SU-DHL-6 (cell line): ENCODE data around the gene ANKRD13B.

Source experiments
- H2AFZ ChIP-seq: fragments of 200-600 bp; sonication (generic); 2 replicates; pipeline ENCODE4 v1.6.1; 2014; ENCODE audit warnings: low read depth, mild to moderate bottlenecking, moderate library complexity, mixed read lengths, antibody characterized with exemption, low read length; ENCODE audit not compliant: severe bottlenecking
- H3F3A ChIP-seq: fragments of 200-600 bp; shearing (Covaris generic); 2 replicates; pipeline ENCODE4 v1.6.0; 2016; ENCODE audit warnings: antibody characterized with exemption, mild to moderate bottlenecking; ENCODE audit not compliant: insufficient read depth
- H3K27ac ChIP-seq: fragments of 200-600 bp; sonication (generic); 2 replicates; pipeline ENCODE4 v1.5.1; 2016; ENCODE audit warnings: low read depth, mild to moderate bottlenecking, low read length, moderate library complexity, mixed read lengths
- H3K27me3 ChIP-seq: fragments of 200-600 bp; sonication (generic), shearing (Covaris generic); 2 replicates; pipeline ENCODE4 v1.6.0; 2014; ENCODE audit warnings: mild to moderate bottlenecking, low read length
- H3K36me3 ChIP-seq: fragments of 200-600 bp; sonication (generic); 2 replicates; pipeline ENCODE4 v1.6.1; 2014; ENCODE audit warnings: mild to moderate bottlenecking, low read length, mixed read lengths
- H3K4me2 ChIP-seq: fragments of 300-600, 200-600 bp; shearing (Covaris generic), sonication (generic); 2 replicates; pipeline ENCODE4 v1.6.0; 2014; ENCODE audit warnings: low read length, low read depth, mild to moderate bottlenecking; ENCODE audit not compliant: poor library complexity, severe bottlenecking
- H3K4me3 ChIP-seq: fragments of 200-600 bp; sonication (generic); 2 replicates; pipeline ENCODE4 v1.5.1; 2014; ENCODE audit warnings: antibody characterized with exemption, low read length, mild to moderate bottlenecking, mixed read lengths; ENCODE audit not compliant: insufficient read depth, poor library complexity, severe bottlenecking
- H3K79me2 ChIP-seq: fragments of 200-600 bp; sonication (generic); 2 replicates; pipeline ENCODE4 v1.6.1; 2014; ENCODE audit warnings: mild to moderate bottlenecking, low read length, moderate library complexity; ENCODE audit not compliant: insufficient read depth
- H3K9ac ChIP-seq: fragments of 200-600 bp; sonication (generic); 2 replicates; pipeline ENCODE4 v1.7.0; 2014; ENCODE audit warnings: mild to moderate bottlenecking, low read length
- H3K9me2 ChIP-seq: fragments of 200-600 bp; sonication (generic); replicated peaks from 2 replicates; pipeline ENCODE4 v1.6.1; 2014; ENCODE audit warnings: low read length; ENCODE audit not compliant: insufficient read depth
- H3K9me3 ChIP-seq: fragments of 200-600 bp; sonication (generic); 2 replicates; pipeline ENCODE4 v1.6.1; 2014; ENCODE audit warnings: low read length, mixed read lengths; ENCODE audit not compliant: insufficient read depth
- H4K20me1 ChIP-seq: fragments of 200-600 bp; sonication (generic); 2 replicates; pipeline ENCODE4 v1.6.1; 2014; ENCODE audit warnings: low read depth, mild to moderate bottlenecking, antibody characterized with exemption, low read length, moderate library complexity, mixed read lengths
- EZH2phosphoT487 ChIP-seq: fragments of 200-600 bp; sonication (generic), shearing (Covaris generic); conservative IDR thresholded peaks from 2 replicates; pipeline ENCODE4 v1.6.1; 2018; ENCODE audit warnings: mild to moderate bottlenecking, antibody characterized with exemption, low read length, moderate library complexity, mixed read lengths
- TF ChIP-seq, protein P1 (sequence below): fragments of 200-600 bp; sonication (generic); IDR thresholded peaks from one replicate; pipeline ENCODE4 v1.5.1; 2017; ENCODE audit warnings: antibody characterized with exemption, mild to moderate bottlenecking, low read length, moderate library complexity; ENCODE audit not compliant: insufficient read depth, poor library complexity, severe bottlenecking

Gene ANKRD13B

DNA sequence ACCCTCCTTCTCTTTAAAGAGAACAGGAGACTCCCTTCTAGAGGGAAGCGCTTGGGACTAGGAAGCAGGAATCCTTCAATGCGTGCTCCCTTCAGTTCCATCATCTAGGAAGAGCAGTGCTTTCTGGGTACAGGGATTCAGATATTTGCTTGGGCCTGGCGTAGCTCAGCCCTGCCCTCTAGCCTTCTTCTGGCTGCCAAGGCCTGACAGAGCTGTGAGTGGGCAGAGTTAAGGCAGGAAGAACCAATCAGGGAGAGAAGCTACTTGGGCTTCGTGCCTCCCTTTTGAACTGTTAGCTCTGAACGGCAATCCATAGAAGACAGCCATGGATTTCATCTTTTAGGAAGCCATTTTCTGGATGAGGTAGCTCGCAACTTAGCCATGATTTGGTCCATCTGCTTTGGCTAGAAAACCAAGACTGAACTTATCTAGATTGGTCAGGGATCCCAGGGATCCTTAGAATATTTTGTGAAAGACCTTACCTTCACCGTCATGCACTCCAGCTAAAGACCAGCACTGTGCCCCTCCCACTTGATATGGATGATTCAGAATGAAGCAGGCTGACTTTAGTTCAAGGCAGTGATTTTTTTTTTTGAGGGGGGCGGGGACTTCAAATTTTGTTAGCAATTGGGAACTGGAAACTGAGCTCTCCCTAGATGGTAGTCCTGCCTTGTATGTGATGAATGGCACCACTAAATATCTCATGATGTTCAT lies 32.3 kb downstream of the ANKRD13B start:
- Histone ChIP-seq H4K20me1 (no peaks in the 10 kb centered on the region), H3K27ac (no peak overlapping the region), H3K9ac (no peak overlapping the region), H3K4me3 (no peak overlapping the region), H2AFZ (no peak overlapping the region), H3K4me2 (no peak overlapping the region), H3K27me3 (no peaks in the 10 kb centered on the region), H3K36me3 (no peaks in the 10 kb centered on the region), H3K9me2 (no peaks in the 10 kb centered on the region), H3K9me3 (no peaks in the 10 kb centered on the region), H3K79me2 (no peaks in the 10 kb centered on the region), H3F3A (peaks cover 12% of the 10 kb centered on the region; the same call in 1 of the 2 replicates)
- TF ChIP-seq, protein P1, sequence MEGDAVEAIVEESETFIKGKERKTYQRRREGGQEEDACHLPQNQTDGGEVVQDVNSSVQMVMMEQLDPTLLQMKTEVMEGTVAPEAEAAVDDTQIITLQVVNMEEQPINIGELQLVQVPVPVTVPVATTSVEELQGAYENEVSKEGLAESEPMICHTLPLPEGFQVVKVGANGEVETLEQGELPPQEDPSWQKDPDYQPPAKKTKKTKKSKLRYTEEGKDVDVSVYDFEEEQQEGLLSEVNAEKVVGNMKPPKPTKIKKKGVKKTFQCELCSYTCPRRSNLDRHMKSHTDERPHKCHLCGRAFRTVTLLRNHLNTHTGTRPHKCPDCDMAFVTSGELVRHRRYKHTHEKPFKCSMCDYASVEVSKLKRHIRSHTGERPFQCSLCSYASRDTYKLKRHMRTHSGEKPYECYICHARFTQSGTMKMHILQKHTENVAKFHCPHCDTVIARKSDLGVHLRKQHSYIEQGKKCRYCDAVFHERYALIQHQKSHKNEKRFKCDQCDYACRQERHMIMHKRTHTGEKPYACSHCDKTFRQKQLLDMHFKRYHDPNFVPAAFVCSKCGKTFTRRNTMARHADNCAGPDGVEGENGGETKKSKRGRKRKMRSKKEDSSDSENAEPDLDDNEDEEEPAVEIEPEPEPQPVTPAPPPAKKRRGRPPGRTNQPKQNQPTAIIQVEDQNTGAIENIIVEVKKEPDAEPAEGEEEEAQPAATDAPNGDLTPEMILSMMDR, result no peak

DNA sequence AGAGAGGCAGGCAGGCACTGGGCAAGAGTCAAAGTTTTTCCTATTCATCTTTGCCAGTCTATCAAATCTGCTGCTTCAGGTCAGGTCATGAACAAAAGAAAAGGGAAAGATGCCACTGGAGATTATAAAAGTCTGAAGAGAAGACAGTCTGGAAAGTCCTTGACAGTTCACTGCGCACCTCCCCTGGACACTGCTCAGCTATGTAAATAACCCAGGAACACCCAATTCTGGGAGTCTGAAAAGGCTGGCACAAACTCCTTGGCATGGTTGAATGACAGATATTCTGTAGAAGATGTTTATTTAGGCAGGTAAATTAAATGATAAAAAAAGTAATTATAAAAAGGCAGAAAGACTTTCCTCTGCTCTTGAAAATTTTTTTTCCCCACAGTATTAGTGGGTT lies 35.0 kb downstream of the ANKRD13B start:
- Histone ChIP-seq H3K9ac (no peak overlapping the region), H3K27ac (no peak overlapping the region), H3K9me3 (no peaks in the 10 kb centered on the region), H4K20me1 (no peaks in the 10 kb centered on the region), H3K4me2 (no peak overlapping the region), H3K27me3 (no peaks in the 10 kb centered on the region), H3F3A (peaks cover 12% of the 10 kb centered on the region; the same call in 1 of the 2 replicates), H3K9me2 (no peaks in the 10 kb centered on the region), H3K4me3 (no peak overlapping the region), H2AFZ (no peak overlapping the region), H3K79me2 (no peaks in the 10 kb centered on the region), H3K36me3 (0 out of 2 replicates have a peak, but pooled peaks cover 3% of the 10 kb centered on the region)
- TF ChIP-seq, protein P1, result no peak
- no peak for TF ChIP-seq EZH2phosphoT487

DNA sequence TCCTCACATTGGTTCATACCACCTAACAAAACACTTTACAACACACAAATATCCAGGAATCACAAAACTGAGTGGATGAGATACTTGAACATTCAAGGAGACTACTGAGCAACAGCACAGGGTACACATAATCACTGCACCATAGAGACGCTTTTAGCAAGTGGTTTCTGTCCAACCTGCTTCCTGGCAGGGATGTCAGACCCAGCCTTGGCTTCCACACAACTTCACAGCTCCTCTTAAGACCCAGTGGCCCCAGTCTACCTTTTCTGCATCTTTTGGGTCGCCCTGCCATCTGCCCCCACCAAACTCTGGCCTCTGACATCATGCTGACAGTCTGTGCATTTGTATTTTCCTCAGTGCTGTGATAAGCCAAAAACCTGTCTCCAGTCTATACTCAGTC lies 35.7 kb downstream of the ANKRD13B start:
- Histone ChIP-seq H3K4me2 (no peak overlapping the region), H2AFZ (no peak overlapping the region), H3F3A (peaks cover 7% of the 10 kb centered on the region; the same call in 1 of the 2 replicates), H3K27ac (no peak overlapping the region), H3K27me3 (no peaks in the 10 kb centered on the region), H4K20me1 (no peaks in the 10 kb centered on the region), H3K9ac (no peak overlapping the region), H3K36me3 (0 out of 2 replicates have a peak, but pooled peaks cover 3% of the 10 kb centered on the region), H3K9me2 (no peaks in the 10 kb centered on the region), H3K4me3 (no peak overlapping the region), H3K9me3 (no peaks in the 10 kb centered on the region), H3K79me2 (no peaks in the 10 kb centered on the region)
- no peak for TF ChIP-seq EZH2phosphoT487
- TF ChIP-seq, protein P1, result no peak
